GM18867 (cell line): ENCODE measurements around the gene MRTFA.

Source experiments
- ATAC-seq: cut with Tn5 transposase; IDR thresholded peaks from one replicate; pipeline ENCODE4 v1.9.1; 2021; ENCODE audit warnings: mild to moderate bottlenecking, moderate library complexity; ENCODE audit not compliant: unreplicated experiment

MRTFA gene

DNA sequence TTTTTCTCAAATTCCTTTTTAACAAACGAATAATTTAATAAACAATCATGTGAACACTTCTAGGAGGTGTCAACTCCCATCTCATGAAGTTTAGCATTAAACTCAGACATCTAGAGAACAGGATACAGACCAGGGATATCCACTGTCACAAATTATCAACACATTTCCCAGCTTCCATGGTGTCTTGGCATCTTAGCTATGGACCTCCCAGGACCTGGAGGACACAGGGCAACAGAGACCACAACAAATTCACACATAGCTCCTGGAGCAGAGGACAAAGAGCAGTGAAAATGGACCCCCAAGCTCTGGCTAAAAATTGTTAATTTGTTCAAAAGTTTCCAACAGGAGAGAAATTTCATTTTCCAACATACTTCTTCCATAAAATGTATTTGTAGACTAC is 163.9 kb downstream of the MRTFA start:
- ATAC-seq: no peak

DNA sequence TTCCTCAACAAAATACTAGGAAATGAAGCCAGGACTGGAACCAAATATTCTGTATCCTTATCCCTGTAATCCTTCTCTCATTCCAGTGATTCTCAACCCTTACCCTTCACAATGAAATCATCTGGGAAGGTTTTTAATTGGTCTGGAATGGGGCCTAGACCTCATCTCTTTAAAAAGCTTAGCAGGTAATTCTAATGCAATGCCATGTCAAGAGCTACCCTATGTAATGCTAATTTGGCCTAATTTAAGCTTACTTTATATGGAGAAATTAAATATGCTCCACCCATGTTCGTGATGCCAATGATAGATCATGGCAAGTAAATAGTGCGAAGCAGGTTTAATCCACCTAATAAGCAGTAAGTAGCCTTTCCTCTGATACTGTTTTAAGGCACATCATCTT is 164.5 kb downstream of the MRTFA start:
- ATAC-seq: no peak

DNA sequence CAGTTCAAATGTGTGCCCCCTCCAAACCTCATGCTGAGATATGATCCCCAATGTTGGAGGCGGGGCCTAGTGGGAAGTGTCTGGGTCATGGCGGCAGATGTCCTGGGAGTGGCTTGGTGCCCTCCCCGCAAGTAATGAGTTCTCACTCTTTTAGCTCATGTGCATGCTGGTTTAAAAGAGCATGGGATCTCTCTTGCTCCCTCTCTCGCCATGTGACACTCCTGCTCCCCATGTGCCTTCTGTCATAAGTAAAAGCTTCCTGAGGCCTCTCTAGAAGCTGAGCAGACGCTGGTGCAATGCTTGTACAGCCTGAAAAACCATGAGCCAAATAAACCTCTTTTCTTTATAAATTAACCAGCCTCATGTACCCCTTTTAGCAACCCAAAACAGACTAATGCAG is 167.3 kb downstream of the MRTFA start:
- no peak for ATAC-seq

DNA sequence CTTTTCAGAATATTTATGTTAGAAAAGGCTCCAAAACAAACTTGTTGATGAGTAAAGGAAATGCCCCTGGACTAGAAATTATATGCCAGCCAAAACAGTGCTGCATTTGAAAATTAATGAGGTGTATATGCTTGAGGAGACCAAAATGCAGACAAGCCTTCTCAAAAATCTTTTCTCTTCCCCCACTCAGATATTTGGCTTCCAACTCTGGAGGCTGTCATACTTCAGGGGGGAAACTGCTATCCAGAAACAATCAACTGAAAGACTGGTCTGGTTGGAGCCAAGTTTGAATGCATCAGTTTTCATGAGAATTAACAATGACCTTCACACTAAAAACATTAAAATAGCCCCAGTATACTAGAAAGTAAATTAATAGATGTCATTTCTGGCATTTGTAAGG is 167.9 kb downstream of the MRTFA start:
- no peak for ATAC-seq

DNA sequence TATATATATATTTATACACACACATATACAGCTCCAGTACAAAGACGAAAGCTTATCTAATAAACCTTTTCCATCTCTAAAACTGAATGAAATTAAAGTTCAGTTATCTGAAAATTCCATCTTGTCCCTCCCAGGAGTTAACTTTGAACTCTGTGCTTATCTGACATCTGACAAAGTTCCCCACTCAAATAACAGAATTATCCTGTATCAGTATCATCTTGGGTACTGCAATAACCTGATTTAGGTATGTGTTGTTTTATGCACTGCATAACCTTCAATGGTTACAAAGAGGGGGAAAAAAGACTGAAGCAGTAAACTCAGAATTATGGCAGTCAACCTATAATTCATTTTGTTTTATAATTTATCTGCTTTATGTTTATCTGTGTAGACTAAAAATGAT is 169.5 kb downstream of the MRTFA start:
- ATAC-seq: no peak

DNA sequence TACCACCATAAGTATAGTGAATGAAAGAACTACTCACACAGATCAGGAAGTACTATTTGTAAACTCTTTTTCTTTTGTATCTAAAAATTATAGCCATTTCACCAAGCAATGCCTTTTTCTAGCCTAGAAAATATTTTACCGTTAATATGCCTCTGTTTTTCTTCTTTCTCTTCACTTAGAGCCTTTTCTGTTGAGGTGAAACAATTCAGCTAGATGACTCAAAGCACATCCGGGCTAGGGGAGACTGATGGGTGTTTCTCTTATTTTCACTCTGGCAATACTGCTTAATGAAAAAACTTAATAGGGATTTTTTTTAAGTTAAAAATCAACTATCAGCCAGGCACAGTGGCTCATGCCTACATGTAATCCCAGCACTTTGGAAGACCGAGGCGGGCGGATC is 172.8 kb downstream of the MRTFA start:
- ATAC-seq: peak; percentile 29

DNA sequence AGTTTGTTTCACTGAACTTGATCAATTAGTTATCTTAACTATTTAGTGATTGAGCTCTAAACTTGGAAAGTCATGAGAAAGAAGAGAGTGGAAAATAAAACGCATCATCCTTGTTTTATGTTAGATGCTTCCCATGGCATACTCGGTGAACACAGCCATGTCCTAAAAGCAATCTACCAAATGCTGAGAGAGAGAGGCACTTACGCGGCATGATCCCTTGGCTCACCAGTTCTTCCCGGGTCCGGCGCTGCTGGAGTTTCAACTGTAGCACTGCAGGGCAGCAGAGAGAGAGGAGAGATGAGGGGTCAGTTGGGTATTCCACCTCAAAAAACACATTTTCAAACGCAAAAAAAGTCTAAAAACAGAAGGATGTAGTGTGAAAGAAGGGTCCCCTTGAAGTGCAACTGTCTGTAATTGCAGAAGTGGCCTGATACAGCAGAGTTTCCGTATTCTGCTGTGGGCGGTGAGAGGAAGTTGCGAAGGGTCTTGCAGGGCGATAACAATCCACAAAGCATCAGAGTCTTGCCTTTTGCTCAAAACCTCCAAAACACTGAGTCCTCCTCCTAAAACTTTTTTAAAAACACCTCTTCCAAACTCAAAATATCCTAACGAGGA is 173.4 kb downstream of the MRTFA start:
- ATAC-seq: peak; percentile 63

DNA sequence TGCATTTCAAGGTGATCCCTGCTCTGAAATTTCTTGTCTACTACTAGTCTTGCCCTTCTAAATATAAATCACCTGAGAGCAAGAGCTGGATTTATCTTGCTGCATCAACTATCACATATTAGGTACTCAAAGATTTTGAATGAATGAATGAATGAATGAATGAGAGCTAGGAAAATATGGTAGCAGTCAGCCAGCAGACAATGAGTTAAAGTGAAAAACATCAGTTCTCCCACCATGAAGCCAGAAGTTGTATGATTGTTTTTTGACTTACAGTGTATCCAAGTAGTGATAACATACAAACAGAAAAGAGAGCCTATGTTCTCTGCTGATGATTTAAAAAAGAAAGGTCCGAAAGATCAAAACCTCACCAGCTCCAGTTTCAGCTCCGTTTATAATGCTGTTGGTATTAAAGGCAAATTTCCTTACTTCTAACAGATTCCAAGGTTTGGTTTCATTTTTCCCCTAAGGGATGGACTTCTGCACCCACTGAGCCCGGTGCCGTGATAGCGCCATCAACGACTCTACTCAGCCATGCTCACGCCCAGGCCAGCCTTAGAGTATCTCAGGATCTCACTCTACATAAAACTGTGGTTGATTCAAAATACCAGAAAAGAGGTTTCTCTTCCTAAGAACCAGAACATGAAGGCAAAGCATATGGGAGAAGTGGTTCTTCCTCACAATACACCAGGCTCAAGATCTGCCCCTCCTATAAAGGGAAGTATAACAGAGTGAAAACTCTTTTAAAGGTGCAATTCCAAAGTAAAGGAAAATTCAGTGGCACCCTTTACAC is 174.1 kb downstream of the MRTFA start:
- ATAC-seq: no peak

DNA sequence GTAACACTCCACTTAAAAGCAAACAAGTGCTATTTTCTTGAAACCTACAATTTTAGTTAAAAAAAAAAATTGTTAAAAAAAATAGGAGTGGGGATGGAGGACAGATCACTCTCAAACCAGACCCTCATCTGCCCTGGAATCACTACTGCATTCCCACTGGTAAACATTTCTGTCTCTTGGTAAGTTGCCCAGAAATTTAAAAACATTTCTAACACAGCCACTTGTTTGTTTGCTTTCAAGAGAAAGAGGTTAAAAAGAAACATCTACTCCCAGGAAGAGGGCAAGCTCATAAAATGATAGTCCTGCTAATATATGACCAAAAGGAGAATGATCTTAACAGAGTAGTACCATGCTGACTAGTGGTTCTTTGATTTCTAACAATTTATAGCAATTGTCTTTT is 182.8 kb downstream of the MRTFA start:
- no peak for ATAC-seq

DNA sequence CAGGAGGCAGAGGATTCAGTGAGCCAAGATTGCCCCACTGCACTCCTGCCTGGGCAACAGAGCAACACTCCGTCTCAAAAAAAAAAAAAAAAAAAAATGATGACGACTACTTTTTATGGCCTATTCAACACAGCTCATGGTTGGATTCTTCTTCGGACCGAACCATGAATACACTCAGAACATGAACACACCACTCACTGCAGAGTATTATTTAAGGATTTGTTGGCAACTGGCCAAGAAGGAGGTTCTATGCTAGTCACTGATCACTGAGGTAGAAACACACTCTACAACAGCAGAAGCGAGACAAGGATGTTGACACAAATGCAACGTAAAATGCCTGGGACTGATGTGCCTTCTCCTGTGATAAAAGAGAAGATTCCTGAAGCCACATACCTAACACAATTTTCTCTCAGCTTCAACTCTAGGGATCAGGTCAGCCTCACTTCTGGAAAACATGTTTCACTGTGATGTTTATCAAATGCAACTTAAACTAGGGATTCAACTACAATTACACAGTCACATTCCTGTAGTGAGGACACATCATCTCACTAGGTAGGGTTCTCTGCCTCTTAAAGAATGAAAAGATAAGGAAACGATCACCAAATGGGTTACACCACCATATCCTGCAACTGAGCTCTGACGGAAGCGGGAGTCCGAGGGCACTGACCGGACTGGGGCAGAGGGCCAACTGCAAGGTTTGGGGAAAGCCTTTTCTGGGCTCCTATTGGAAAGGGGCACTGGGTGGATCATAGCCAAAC is 183.6 kb downstream of the MRTFA start:
- ATAC-seq: no peak

DNA sequence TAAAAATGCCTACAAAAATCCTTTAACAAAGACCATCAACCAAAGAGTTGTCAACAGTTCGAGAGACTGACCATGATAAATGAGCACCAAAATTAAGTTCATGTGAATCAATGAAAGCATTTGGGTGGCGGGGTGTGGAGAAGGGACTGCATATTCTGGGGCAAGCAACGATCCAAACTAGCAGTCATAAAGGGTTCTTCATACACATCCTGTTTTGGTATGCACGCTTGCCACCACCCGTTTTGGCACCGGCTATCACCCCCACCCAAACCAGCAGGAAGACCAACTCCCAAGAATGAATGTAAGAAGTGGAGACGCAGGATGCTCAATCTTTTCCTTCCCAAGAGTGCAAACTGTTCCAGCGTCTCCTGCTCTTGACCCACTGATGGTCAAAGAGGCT is 185.3 kb downstream of the MRTFA start:
- no peak for ATAC-seq

DNA sequence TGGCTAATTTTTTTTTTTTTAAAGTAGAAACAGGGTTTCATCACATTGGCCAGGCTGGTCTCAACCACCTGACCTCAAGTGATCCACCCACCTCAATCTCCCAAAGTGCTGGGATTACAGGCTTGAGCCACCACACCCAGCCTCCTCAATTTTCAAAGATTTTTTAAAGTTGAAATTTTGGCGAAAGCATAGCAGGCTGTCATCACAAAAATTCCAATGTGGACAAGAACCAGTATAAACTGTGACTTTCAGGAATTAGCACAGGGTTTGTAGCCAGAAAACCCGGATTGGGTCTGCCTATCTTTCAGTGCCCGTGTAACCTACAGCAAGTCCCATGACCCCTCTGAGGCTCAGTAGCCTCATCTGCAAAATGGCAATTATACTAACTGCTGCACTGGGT is 185.9 kb downstream of the MRTFA start:
- no peak for ATAC-seq

DNA sequence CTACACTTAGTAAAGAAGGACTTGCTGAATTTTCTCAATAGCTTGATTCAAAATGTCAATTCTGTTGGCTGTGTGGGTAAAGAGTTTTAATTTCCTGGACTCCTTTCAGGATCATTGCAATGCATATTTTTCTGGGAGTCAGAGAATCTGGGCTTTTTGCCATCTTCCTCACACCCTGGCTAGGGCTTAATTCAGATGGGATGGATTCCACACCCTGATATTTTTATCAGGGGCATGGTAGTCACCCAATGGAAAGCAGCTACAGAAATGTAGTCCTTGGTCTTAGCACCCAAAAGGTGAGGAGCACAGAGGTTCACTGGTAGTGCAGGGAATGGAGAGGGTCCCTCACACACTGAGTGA is 186.9 kb downstream of the MRTFA start:
- ATAC-seq: no peak

DNA sequence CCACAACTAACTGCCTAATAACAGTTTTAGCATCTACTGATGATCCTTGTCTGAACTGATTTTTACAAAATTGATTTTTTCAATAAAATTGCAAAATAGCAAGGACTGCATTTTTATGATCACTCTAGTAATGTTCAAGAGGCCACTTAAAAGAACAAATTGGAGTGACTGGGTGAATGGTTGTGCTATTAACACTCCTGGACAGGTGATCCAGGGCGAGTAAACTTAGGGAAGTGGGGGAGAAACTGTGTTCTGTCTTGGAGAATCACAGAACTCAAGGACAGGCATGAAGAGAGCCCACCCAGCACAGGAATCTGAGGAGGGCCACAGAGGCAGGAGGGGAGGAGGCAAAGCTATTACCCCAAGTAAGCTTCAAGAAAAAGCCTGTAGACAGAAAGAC is 190.3 kb downstream of the MRTFA start:
- ATAC-seq: no peak

DNA sequence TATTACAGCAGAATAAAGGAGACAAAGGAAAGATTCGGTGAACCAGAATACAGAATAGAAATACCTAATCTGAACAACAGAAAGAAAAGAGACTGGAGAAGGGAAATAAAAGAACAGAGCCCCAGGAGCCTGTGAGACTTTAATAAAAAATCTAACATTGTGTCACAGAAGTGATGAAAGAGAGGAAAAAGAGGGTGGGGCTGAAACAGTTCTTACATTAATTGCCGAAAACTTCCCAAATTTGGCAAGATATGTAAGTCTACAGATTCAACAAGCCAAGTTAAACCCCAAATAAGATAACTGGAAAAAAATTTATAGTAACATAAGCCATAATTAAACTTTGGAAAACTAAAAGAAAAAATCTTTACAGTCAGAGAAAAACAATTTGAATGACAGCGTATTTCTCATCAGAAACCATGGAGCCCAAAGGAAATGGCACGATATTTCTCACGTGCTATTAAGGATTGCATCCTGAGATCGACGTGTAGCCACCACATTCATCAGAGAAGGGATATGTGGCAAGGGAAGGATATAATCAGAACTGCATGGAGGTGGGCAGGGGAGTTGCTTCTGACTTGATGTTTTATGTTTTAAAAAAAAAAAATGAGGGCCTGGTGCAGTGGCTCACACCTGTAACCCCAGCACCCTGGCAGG is 192.2 kb downstream of the MRTFA start:
- no peak for ATAC-seq

DNA sequence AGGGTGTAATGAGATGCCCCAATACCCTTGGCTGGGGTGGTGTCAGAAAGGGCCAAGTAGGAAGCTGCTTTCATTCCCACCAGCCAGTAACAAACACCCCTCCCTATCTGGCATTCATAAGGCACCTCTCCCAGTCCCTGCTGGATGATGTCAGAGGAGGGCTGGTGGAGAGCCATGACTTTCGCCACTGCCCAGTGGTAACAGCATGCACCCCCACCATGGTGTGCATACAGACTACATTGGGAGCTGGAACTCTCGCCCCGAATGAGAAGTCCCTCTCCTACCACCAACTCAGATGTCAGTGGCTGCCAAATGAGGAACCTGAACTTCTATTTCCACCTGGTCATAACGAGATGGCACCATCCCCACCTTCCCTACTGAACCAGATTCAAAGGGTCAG is 192.8 kb downstream of the MRTFA start:
- no peak for ATAC-seq

DNA sequence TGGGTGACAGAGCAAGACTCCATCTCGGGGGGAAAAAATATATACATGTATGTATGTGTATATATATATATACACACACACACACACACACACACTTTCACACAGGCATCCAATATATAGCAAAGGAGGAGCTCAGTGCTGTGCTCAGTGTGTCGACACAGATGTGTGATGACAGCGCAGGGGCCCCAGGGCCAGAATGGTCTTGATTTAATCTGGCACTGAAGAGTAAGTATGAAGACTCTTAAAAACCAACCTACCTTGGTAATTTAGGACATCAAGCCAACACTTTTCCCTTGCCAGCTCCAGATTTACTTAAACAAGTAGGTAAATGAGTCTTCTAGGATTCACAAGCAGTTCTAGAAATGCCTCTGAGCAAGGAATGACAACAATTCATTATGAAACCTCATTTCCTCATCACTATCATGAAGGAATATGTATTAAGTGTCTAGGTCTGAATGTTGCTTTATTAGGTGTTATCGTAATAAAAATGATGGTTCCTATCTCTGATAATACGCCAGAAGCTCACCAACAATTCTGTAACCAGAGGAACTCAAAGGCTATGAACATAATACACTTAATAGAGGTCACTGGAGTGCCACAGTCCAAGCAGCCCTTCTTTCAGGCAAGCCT is 194.6 kb downstream of the MRTFA start:
- ATAC-seq: no peak

DNA sequence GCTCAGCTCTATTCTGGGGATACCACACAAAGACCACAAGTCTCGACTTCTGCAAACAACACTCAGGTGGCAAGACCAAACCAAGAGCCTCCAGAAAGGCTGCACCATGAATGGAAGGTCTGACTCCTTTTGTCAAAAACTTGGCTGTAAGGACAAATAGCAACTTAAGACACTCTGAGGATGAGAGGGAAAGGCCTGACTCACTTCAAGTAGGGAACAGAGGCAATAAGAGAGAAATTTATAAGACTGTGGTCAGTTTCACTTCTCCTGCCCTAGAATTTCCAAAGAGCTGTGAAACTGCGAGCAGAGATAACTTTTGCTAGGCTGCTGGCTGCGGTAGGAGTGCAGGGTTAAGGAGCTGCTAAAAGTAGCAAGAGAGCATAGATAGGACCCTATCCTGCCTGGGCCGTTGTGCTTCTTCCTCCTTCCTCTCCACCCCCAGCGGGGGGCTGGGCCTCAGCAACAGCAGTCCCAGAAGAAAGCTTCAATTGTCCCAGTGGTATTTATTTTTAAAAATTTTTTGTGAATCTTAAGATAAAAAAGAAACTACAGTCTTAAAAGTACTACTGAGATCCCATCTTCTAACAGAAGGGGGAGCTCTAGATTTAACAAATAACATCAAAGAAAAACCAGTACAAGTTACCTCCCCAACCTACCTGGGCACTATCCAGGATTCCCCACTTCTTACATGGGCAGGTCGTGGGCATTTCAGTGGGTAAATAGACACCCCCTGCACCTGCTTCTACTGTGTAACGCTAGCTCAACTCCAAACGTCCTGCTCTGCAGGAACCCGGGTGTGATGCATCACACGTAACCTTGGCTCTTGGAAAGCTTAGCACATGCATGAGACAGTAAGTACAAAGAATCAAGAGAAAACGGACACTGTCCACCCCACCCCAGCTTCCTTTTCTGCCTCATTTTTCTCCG is 199.8 kb downstream of the MRTFA start:
- ATAC-seq: peak; percentile 63

DNA sequence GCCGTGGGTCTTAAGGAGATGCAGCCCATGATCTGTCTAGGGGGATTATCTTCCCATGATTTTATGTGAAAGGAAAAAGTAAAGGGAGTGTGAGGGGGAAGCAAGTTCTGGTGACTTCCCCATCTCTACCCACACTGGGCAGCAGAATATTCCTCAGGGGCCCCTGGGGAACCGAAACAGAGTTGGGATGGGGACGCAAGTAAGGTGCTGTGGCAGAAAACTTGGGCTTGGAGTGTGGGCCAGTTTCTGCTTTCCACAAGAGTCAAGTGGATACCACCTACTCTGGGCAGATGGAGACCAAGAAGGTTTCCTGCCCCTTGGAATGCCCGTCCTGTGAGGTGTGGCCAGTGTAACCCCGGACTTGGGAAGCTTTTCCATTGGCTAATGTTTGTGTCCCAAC is 201.8 kb downstream of the MRTFA start:
- ATAC-seq: no peak

DNA sequence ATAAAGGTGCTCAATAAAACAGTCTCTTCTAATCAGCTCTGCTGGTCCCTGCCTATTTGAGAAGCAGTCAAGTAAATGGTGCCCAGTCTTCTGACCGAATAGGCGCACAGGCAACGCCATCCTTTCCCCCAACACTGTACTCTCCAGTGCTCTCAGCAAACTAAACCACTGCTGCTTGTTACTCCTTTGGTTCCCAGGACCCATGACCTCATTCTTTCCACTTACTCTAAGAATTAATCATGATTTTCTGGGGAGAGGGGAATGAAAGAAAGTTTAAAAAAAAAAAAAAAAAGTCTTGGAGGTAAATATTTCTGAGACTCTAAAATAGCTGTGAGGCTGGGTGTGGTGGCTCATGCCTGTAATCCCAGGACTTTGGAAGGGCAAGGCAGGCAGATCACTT is 202.4 kb downstream of the MRTFA start:
- no peak for ATAC-seq
